AG04449 (cell line): ENCODE measurements around the gene PRICKLE1.

Source experiments
- CTCF ChIA-PET: fragments of 350-600 bp; formaldehyde crosslinking; extraction: SDS; loops from one replicate; lab custom pipeline; 2021; ENCODE audit warnings: antibody characterized with exemption; lab: Yijun Ruan, JAX
- POLR2A ChIA-PET: fragments of 400-600, 350-600 bp; formaldehyde crosslinking; extraction: SDS; loops from one replicate; lab custom pipeline; 2020; ENCODE audit warnings: antibody characterized with exemption, inconsistent platforms; lab: Yijun Ruan, JAX
- DNase-seq: peaks from one replicate; pipeline ENCODE4 v3.0.0-alpha.2; 2010; ENCODE audit warnings: low read depth, low spot score
- H3K4me3 ChIP-seq: 2 replicates; pipeline ENCODE4 v1.5.1; 2011; ENCODE audit warnings: low read depth, mild to moderate bottlenecking, control low read depth, low read length
- TF ChIP-seq, protein P1 (sequence below): IDR thresholded peaks from one replicate; pipeline ENCODE4 v1.5.1; 2011; ENCODE audit warnings: mild to moderate bottlenecking, moderate library complexity, low read length, control low read depth, inconsistent platforms; ENCODE audit not compliant: insufficient read depth; ENCODE audit errors: missing control alignments

PRICKLE1 gene

DNA sequence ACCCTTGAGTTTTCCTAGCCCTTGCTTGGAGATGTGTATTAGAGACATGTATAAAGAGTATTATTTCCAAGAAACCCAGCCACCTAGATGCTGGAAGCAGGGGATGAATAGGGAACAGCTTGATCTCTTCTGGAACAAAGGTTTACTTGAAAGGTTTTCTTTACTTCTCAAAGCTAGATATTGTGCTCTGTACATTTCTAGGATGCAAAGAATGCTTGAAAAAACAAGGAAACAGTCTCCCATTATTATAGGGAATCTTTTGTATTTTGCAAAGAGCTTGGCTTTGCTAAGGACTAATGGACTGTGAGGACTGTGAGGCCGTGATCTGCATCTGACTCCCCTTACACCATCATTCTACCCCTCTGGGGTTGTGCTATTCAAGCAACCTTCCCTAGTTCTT lies 77.9 kb downstream of the PRICKLE1 start:
- H3K4me3 ChIP-seq = no peak overlapping the region
- ChIA-PET POLR2A (no interaction called here), CTCF (interaction anchor here (1.2 kb wide), 1 partner anchor 27 kb away, joined by 3 read pairs; no protein-coding TSS in a partner anchor)
- no peak for DNase-seq
- TF ChIP-seq, protein P1, sequence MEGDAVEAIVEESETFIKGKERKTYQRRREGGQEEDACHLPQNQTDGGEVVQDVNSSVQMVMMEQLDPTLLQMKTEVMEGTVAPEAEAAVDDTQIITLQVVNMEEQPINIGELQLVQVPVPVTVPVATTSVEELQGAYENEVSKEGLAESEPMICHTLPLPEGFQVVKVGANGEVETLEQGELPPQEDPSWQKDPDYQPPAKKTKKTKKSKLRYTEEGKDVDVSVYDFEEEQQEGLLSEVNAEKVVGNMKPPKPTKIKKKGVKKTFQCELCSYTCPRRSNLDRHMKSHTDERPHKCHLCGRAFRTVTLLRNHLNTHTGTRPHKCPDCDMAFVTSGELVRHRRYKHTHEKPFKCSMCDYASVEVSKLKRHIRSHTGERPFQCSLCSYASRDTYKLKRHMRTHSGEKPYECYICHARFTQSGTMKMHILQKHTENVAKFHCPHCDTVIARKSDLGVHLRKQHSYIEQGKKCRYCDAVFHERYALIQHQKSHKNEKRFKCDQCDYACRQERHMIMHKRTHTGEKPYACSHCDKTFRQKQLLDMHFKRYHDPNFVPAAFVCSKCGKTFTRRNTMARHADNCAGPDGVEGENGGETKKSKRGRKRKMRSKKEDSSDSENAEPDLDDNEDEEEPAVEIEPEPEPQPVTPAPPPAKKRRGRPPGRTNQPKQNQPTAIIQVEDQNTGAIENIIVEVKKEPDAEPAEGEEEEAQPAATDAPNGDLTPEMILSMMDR = no peak

DNA sequence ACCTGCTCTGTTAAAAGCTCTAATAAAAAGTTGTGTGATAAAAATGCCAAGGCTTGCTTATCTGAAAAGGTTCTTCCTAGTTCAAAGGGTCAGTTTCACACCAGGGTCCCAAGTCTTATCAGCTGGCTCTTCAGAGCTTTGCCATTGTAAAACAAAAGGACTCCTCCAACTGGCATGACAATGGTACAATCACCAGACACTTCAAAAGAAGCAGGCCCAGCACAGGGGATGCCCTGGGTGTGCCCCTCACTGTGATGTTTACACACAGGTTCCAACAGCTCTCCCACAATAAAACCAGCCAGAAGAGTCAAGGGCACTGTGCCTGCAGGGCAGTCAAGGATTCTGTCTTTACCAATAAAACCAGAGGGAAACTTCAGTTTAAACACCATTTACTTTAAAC lies 78.7 kb downstream of the PRICKLE1 start:
- ChIA-PET CTCF (interaction anchor here (0.6 to 1.8 kb wide), 3 partner anchors 26 to 61 kb away, joined by 3 to 4 read pairs (median 3); no protein-coding TSS in a partner anchor), POLR2A (no interaction called here)
- DNase-seq = no peak
- TF ChIP-seq, protein P1 = no peak
- H3K4me3 ChIP-seq = no peak overlapping the region

DNA sequence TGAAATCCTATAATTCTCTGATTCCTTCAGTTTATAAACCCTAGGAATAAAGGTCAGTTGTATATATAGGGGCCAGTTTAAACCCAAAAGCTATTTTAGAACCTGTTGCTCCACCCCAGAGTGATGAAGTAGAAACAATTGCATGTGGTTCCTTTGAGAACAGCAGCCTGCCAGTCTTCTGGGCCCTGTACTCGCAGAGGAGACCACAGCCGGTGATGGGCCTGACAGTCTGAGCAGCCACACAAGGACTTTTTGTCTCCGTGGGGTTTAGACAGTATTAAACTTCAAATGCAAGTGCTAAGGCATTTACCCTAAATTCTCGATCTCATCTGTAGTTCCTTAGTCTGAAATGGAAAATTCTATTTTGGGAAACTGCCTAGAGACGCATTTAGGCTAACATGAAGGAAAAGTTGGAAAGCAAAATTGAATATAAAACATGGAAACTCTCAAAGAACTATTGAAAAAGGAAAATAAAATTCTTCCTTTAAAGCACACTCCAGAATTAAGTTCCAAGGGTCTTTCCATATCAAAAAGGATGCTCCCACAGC lies 80.6 kb downstream of the PRICKLE1 start:
- TF ChIP-seq, protein P1 = no peak
- CTCF ChIA-PET = interaction anchor here (0.9 to 1.2 kb wide), 2 partner anchors 20 to 26 kb away, joined by 3 to 6 read pairs; no protein-coding TSS in a partner anchor
- no peak overlapping the region for H3K4me3 ChIP-seq
- POLR2A ChIA-PET = no interaction called here
- no peak for DNase-seq

DNA sequence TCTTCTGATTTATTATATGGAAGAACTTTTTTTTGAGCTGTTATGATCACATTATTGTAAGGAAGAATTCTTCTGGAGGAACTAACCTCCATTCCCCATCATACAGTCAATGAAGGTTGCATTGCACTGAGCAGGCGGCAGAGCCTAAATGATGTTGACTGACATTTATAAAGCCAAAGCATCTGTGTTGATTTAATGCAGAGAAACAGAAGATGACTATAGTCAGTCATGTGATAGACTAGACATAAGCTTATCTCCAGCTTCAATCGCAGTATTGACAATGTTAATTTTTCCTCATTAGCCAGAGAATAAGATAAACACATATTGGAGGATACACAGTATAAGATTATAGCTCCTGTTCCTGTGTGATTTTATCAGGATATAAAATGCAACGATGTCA lies 82.0 kb downstream of the PRICKLE1 start:
- TF ChIP-seq, protein P1 = no peak
- CTCF ChIA-PET = interaction anchor here (0.9 kb wide), 1 partner anchor 25 kb away, joined by 3 read pairs; no protein-coding TSS in a partner anchor
- no peak for DNase-seq
- H3K4me3 ChIP-seq = no peak overlapping the region
- POLR2A ChIA-PET = no interaction called here

DNA sequence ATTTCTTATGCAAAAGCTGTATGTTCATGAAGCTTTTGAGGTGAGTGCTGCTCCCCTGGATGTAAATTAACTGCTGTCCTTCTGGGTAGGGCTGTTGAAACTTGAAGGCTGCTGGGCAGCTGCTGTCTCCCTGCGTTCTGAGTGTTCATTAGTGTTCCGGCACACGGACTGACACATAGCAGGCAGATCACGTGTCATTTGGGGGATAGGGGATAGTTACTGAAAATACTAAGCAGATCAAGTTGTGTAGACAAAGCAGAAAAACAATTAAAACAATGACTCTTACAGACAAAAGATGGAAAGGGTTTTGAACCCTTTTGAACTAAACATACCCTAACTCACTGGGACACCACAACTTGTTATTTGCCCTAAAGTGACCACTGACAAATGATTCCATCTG lies 82.5 kb downstream of the PRICKLE1 start:
- DNase-seq = no peak
- ChIA-PET CTCF (no interaction called here), POLR2A (no interaction called here)
- H3K4me3 ChIP-seq = no peak overlapping the region
- TF ChIP-seq, protein P1 = no peak

DNA sequence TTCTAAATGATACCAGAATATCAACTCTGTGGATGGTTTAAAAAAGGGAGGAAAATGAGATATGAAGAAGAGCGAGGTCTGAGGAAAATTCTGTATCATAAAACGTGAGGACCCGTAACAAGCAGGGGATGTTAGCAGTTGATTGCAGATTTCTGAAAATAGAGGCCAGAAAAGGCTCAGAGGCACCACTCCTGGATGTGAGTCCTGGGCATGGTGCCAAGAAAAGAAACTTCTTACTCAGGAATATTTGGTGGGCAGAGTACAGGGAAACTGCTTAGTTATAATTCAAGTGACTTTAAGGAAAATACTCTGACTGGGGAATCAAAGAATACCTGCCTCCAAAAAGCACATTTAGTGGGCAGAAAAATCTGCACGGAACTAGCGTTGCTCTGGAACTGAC lies 85.5 kb downstream of the PRICKLE1 start:
- ChIA-PET POLR2A (no interaction called here), CTCF (interaction anchor here (0.6 to 1.7 kb wide), 3 partner anchors 21 to 832 kb away, joined by 3 to 9 read pairs (median 3); no protein-coding TSS in a partner anchor)
- DNase-seq = no peak
- TF ChIP-seq, protein P1 = no peak
- H3K4me3 ChIP-seq = no peak overlapping the region
